Testis (tissue), 2 donors: ENCODE results near the gene HAT1.

Experiments
- CTCF ChIP-seq, 3 experiments: fragments of 450-650 bp in 2 of 3; fragments of 200-600 bp in 1 of 3; sonication (generic) in 1 of 3; IDR thresholded peaks; one replicate each; pipeline ENCODE4 v1.5.1; 2016 to 2019; ENCODE audit warnings: antibody characterized with exemption in 3 of 3, mild to moderate bottlenecking in 2 of 3, moderate library complexity in 1 of 3
- POLR2A ChIP-seq: fragments of 450-650 bp; IDR thresholded peaks from one replicate; pipeline ENCODE4 v1.6.1; 2017; ENCODE audit warnings: antibody characterized with exemption, mild to moderate bottlenecking, moderate library complexity

GRCh38 chr2:171893824-171894611, 28.2 kb upstream of the HAT1 start, which contains the start of gene SLC25A12:
- TF ChIP-seq POLR2A (peak; percentile 28), CTCF (IDR thresholded peaks at IDR 0.05) (no peak)
